H1 (cell line): ENCODE data around the gene CACNA1C.

Experiments used
- CHD2 ChIP-seq: IDR thresholded peaks from 2 replicates; pipeline ENCODE4 v1.6.1; 2012; ENCODE audit warnings: low read length, improper control_type of control experiment
- CTCF ChIP-seq, 3 experiments: IDR thresholded peaks; 1 replicate in 2 of 3; 2 replicates in 1 of 3; pipeline versions ENCODE4 v1.5.1 to v1.6.1; 2011; ENCODE audit warnings: low read length in 3 of 3, mild to moderate bottlenecking in 3 of 3, inconsistent platforms in 2 of 3, low read depth in 1 of 3, moderate library complexity in 1 of 3; ENCODE audit not compliant: insufficient read depth in 1 of 3; ENCODE audit errors: control extremely low read depth in 1 of 3
- JUN ChIP-seq: IDR thresholded peaks from 2 replicates; pipeline ENCODE4 v1.6.1; 2011; ENCODE audit warnings: low read depth, mild to moderate bottlenecking, improper control_type of control experiment, low read length
- MAFK ChIP-seq: IDR thresholded peaks from 2 replicates; pipeline ENCODE4 v1.6.1; 2012; ENCODE audit warnings: low read depth, mild to moderate bottlenecking, improper control_type of control experiment, low read length
- SP2 ChIP-seq: IDR thresholded peaks from 2 replicates; pipeline ENCODE4 v1.6.1; 2012; ENCODE audit warnings: mild to moderate bottlenecking, low read length, inconsistent platforms
- TAF1 ChIP-seq: IDR thresholded peaks from 2 replicates; pipeline ENCODE4 v1.6.1; 2011; ENCODE audit warnings: mild to moderate bottlenecking, low read depth, low read length

GRCh38 chr12:2453076-2453760, 400.4 kb downstream of the CACNA1C start:
- TF ChIP-seq JUN (no peak), CTCF (IDR thresholded peaks at IDR 0.05; ENCODE audit: control extremely low read depth in 1 of 3, insufficient read depth in 1 of 3, low read depth in 1 of 3, low read length in 3 of 3) (no peak), TAF1 (no peak), CHD2 (no peak), SP2 (no peak), MAFK (no peak)
